ENCODE results near the gene ZMYND10.

The ZMYND10 gene

DNA sequence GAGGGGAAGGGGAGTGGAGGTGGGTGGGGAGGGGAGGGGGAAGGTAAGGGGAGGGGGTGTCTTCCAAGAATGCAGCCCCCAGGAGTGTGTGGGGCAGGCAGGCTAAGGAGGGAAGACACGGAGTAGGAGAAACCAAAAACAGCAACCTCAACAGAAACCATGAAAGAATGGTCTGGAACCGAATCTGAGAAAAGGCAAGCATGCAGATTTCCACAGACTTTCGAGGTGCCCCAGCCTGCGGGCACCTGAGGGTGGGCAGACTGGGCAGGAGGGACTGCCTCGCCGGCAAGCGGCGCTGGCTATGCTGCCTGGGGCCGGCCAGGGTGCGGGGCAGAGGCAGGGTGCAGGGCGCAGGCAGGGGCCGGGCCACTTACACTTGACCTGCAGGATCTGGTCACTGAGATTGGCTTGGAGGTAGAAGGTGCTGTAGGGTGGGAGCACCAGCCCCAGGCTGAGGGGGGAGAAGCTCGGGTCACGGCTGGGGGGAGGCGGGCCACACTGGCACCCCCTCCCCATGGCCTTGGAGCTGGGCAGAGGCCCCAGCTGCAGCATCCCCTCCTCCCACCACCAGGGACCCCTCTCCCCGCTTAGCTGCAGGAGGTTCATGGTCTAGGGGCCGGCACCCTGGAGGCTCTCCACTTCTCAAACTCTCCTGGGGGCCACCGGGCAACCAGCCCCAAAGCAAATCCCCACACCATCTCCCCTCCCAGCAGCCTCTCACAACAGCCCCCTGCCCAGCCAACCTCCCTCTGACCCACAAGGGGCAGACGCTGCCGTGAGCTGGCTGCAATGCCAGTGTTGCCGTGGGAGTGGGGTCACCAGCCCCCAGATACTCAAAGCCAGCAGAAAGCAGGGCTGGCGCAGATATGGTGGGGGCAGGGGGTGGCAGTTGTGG is 29.1 kb upstream of the ZMYND10 start:
- H3K27me3 ChIP-seq (ENCODE audit: control insufficient read depth, low read length), result peaks cover 7% of the 10 kb centered on the region
- no peaks in the 10 kb centered on the region for H3K36me3 ChIP-seq (ENCODE audit: control insufficient read depth, low read length)
- H3K4me1 ChIP-seq (ENCODE audit: control insufficient read depth, low read length), result no peaks in the 10 kb centered on the region
- H3K4me3 ChIP-seq (ENCODE audit: low read length), result no peak overlapping the region
- H3K4me2 ChIP-seq (ENCODE audit: low read length), result no peak overlapping the region
- H3K9me3 ChIP-seq (ENCODE audit: control insufficient read depth, insufficient read depth, low read length), result no peaks in the 10 kb centered on the region
- no peaks in the 10 kb centered on the region for H3K79me2 ChIP-seq (ENCODE audit: control insufficient read depth, low read length)
- no peaks in the 10 kb centered on the region for H4K20me1 ChIP-seq (ENCODE audit: control insufficient read depth, insufficient read depth, low read depth, low read length)
- no peaks in the 10 kb centered on the region for H3F3A ChIP-seq (ENCODE audit: control insufficient read depth, insufficient read depth)
- no peak overlapping the region for H3K27ac ChIP-seq (ENCODE audit: low read depth, low read length)
- TF ChIP-seq CTCF (IDR thresholded peaks at IDR 0.05; ENCODE audit: low read depth, low read length, poor library complexity, severe bottlenecking) (no peak), EZH2phosphoT487 (IDR thresholded peaks at IDR 0.05; ENCODE audit: borderline replicate concordance, low read length) (no peak)
- H3K9me2 ChIP-seq (replicated peaks; ENCODE audit: control insufficient read depth, low read length), result no peaks in the 10 kb centered on the region

GRCh38 chr3:50373146-50374051 is 27.9 kb upstream of the ZMYND10 start:
- Histone ChIP-seq H3K79me2 (ENCODE audit: control insufficient read depth, low read length) (no peaks in the 10 kb centered on the region), H3K27ac (ENCODE audit: low read depth, low read length) (no peak overlapping the region), H3K9me2 (replicated peaks; ENCODE audit: control insufficient read depth, low read length) (no peaks in the 10 kb centered on the region), H3K4me1 (ENCODE audit: control insufficient read depth, low read length) (no peaks in the 10 kb centered on the region), H4K20me1 (ENCODE audit: control insufficient read depth, insufficient read depth, low read depth, low read length) (no peaks in the 10 kb centered on the region), H3K4me2 (ENCODE audit: low read length) (no peak overlapping the region), H3K4me3 (ENCODE audit: low read length) (no peak overlapping the region), H3K9me3 (ENCODE audit: control insufficient read depth, insufficient read depth, low read length) (no peaks in the 10 kb centered on the region), H3K27me3 (ENCODE audit: control insufficient read depth, low read length) (peaks cover 7% of the 10 kb centered on the region), H3F3A (ENCODE audit: control insufficient read depth, insufficient read depth) (no peaks in the 10 kb centered on the region), H3K36me3 (ENCODE audit: control insufficient read depth, low read length) (no peaks in the 10 kb centered on the region)
- TF ChIP-seq EZH2phosphoT487 (IDR thresholded peaks at IDR 0.05; ENCODE audit: borderline replicate concordance, low read length) (no peak), CTCF (IDR thresholded peaks at IDR 0.05; ENCODE audit: low read depth, low read length, poor library complexity, severe bottlenecking) (no peak)

DNA sequence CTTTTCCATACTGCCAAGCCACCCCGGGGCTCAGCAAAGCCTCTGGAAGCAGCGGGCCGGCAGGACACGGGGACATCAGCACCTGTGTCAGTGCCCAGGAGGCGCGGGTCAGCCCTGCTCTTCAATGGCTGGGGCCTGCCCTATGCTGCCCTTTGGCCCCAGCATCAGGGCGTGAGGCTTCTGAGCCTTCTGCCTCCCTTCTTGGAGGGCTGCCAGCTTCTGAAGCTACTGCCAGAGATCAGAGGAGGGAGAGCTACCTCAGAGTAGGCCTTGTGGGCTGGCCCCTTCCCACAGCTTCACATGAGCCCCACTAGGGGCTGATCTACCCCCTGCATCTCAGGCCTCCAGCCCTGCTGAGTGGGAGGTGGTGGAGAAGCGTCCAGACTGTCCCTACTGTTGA is 26.8 kb upstream of the ZMYND10 start:
- Histone ChIP-seq H3F3A (ENCODE audit: control insufficient read depth, insufficient read depth) (no peaks in the 10 kb centered on the region), H3K27ac (ENCODE audit: low read depth, low read length) (no peak overlapping the region), H3K36me3 (ENCODE audit: control insufficient read depth, low read length) (no peaks in the 10 kb centered on the region), H3K4me3 (ENCODE audit: low read length) (no peak overlapping the region), H3K9me2 (replicated peaks; ENCODE audit: control insufficient read depth, low read length) (no peaks in the 10 kb centered on the region), H4K20me1 (ENCODE audit: control insufficient read depth, insufficient read depth, low read depth, low read length) (no peaks in the 10 kb centered on the region), H3K9me3 (ENCODE audit: control insufficient read depth, insufficient read depth, low read length) (no peaks in the 10 kb centered on the region), H3K27me3 (ENCODE audit: control insufficient read depth, low read length) (peaks cover 7% of the 10 kb centered on the region), H3K4me2 (ENCODE audit: low read length) (no peak overlapping the region), H3K4me1 (ENCODE audit: control insufficient read depth, low read length) (no peaks in the 10 kb centered on the region), H3K79me2 (ENCODE audit: control insufficient read depth, low read length) (no peaks in the 10 kb centered on the region)
- TF ChIP-seq CTCF (IDR thresholded peaks at IDR 0.05; ENCODE audit: low read depth, low read length, poor library complexity, severe bottlenecking), result no peak
- TF ChIP-seq EZH2phosphoT487 (IDR thresholded peaks at IDR 0.05; ENCODE audit: borderline replicate concordance, low read length), result no peak
